HEK293T (cell line): ENCODE measurements around the gene ARIH2.

ENCODE experiments used
- ARNT ChIP-seq: fragments of 450-650 bp; IDR thresholded peaks from 2 replicates; pipeline ENCODE4 v1.6.1; 2017; ENCODE audit warnings: mild to moderate bottlenecking
- TF ChIP-seq, protein P1 (sequence below): fragments of 450-650 bp; IDR thresholded peaks from 2 replicates; pipeline ENCODE4 v1.6.1; 2016

- TF ChIP-seq, protein P1, sequence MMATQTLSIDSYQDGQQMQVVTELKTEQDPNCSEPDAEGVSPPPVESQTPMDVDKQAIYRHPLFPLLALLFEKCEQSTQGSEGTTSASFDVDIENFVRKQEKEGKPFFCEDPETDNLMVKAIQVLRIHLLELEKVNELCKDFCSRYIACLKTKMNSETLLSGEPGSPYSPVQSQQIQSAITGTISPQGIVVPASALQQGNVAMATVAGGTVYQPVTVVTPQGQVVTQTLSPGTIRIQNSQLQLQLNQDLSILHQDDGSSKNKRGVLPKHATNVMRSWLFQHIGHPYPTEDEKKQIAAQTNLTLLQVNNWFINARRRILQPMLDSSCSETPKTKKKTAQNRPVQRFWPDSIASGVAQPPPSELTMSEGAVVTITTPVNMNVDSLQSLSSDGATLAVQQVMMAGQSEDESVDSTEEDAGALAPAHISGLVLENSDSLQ: no peak
- no peak for TF ChIP-seq ARNT
Measured at GRCh38 chr3:49012441-49013017, 93.9 kb downstream of the ARIH2 start.
